SU-DHL-6 (cell line): ENCODE results near the gene TADA2B.

Experiments used
- H2AFZ ChIP-seq: fragments of 200-600 bp; sonication (generic); 2 replicates; pipeline ENCODE4 v1.6.1; 2014; ENCODE audit warnings: low read depth, mild to moderate bottlenecking, moderate library complexity, mixed read lengths, antibody characterized with exemption, low read length; ENCODE audit not compliant: severe bottlenecking
- H3F3A ChIP-seq: fragments of 200-600 bp; shearing (Covaris generic); 2 replicates; pipeline ENCODE4 v1.6.0; 2016; ENCODE audit warnings: antibody characterized with exemption, mild to moderate bottlenecking; ENCODE audit not compliant: insufficient read depth
- H3K27ac ChIP-seq: fragments of 200-600 bp; sonication (generic); 2 replicates; pipeline ENCODE4 v1.5.1; 2016; ENCODE audit warnings: low read depth, mild to moderate bottlenecking, low read length, moderate library complexity, mixed read lengths
- H3K27me3 ChIP-seq: fragments of 200-600 bp; sonication (generic), shearing (Covaris generic); 2 replicates; pipeline ENCODE4 v1.6.0; 2014; ENCODE audit warnings: mild to moderate bottlenecking, low read length
- H3K36me3 ChIP-seq: fragments of 200-600 bp; sonication (generic); 2 replicates; pipeline ENCODE4 v1.6.1; 2014; ENCODE audit warnings: mild to moderate bottlenecking, low read length, mixed read lengths
- H3K4me2 ChIP-seq: fragments of 300-600, 200-600 bp; shearing (Covaris generic), sonication (generic); 2 replicates; pipeline ENCODE4 v1.6.0; 2014; ENCODE audit warnings: low read length, low read depth, mild to moderate bottlenecking; ENCODE audit not compliant: poor library complexity, severe bottlenecking
- H3K4me3 ChIP-seq: fragments of 200-600 bp; sonication (generic); 2 replicates; pipeline ENCODE4 v1.5.1; 2014; ENCODE audit warnings: antibody characterized with exemption, low read length, mild to moderate bottlenecking, mixed read lengths; ENCODE audit not compliant: insufficient read depth, poor library complexity, severe bottlenecking
- H3K79me2 ChIP-seq: fragments of 200-600 bp; sonication (generic); 2 replicates; pipeline ENCODE4 v1.6.1; 2014; ENCODE audit warnings: mild to moderate bottlenecking, low read length, moderate library complexity; ENCODE audit not compliant: insufficient read depth
- H3K9ac ChIP-seq: fragments of 200-600 bp; sonication (generic); 2 replicates; pipeline ENCODE4 v1.7.0; 2014; ENCODE audit warnings: mild to moderate bottlenecking, low read length
- H3K9me2 ChIP-seq: fragments of 200-600 bp; sonication (generic); replicated peaks from 2 replicates; pipeline ENCODE4 v1.6.1; 2014; ENCODE audit warnings: low read length; ENCODE audit not compliant: insufficient read depth
- H3K9me3 ChIP-seq: fragments of 200-600 bp; sonication (generic); 2 replicates; pipeline ENCODE4 v1.6.1; 2014; ENCODE audit warnings: low read length, mixed read lengths; ENCODE audit not compliant: insufficient read depth
- H4K20me1 ChIP-seq: fragments of 200-600 bp; sonication (generic); 2 replicates; pipeline ENCODE4 v1.6.1; 2014; ENCODE audit warnings: low read depth, mild to moderate bottlenecking, antibody characterized with exemption, low read length, moderate library complexity, mixed read lengths
- EZH2phosphoT487 ChIP-seq: fragments of 200-600 bp; sonication (generic), shearing (Covaris generic); conservative IDR thresholded peaks from 2 replicates; pipeline ENCODE4 v1.6.1; 2018; ENCODE audit warnings: mild to moderate bottlenecking, antibody characterized with exemption, low read length, moderate library complexity, mixed read lengths
- TF ChIP-seq, protein P1 (sequence below): fragments of 200-600 bp; sonication (generic); IDR thresholded peaks from one replicate; pipeline ENCODE4 v1.5.1; 2017; ENCODE audit warnings: antibody characterized with exemption, mild to moderate bottlenecking, low read length, moderate library complexity; ENCODE audit not compliant: insufficient read depth, poor library complexity, severe bottlenecking

TADA2B gene

DNA sequence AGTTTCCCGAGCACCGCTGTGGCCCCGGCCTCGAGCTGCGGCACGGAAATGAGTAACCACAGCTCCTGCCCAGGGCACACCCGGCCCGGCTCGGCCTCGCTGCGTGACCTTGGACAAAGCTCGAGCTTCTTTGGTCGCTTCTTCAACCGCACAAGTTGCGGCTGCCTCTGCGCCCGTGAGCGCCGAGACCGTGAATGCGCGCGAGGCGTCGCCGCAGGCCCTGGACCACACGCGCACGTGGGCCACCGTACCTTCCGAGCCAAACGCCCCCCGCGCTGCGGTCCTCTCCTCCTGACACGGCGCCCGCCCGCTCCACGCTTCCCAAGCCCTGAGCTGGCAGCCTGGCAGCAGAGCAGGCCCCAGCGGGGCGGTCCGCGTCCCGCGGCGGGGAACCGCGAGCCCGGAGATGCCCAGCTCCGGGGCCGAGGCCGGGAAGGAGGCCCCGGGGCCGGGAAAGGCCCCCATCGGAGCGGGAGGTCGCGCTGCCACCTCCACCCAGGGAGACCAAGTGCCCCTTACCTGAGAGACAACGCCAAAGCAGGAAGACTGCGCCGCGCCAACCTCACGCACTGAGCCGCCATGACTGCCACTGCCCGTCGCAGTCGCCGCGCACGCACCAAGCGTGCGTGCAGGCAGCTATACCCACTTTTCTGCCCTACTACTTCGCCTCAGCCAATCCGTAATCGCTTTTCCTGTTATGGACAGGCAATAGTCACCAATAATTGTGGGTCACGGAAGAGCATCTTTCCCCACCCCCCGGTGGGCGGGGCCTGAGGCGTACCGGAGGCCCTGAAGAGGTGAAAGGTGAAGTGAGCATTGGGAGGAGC is 24.5 kb downstream of the TADA2B start, which contains the start of gene GRPEL1:
GRPEL1 (minus strand) TSS at position 613 of the 827 bp plus-strand sequence; CDS start at position 581, 32 bp downstream.
- H3K9me2 ChIP-seq: no peaks in the 10 kb centered on the region
- peak within 1 kb of the TSS; percentile 88 for H3K4me3 ChIP-seq
- H3K4me2 ChIP-seq: peak within 1 kb of the TSS; percentile 94
- H3K27me3 ChIP-seq: no peaks in the 10 kb centered on the region
- H3F3A ChIP-seq: no peaks in the 10 kb centered on the region
- H3K9me3 ChIP-seq: no peaks in the 10 kb centered on the region
- H3K36me3 ChIP-seq: peaks cover 7% of the 10 kb centered on the region; the same call in 1 of the 2 replicates
- peak within 1 kb of the TSS; percentile 77 for H2AFZ ChIP-seq
- no peak for TF ChIP-seq EZH2phosphoT487
- TF ChIP-seq, protein P1, sequence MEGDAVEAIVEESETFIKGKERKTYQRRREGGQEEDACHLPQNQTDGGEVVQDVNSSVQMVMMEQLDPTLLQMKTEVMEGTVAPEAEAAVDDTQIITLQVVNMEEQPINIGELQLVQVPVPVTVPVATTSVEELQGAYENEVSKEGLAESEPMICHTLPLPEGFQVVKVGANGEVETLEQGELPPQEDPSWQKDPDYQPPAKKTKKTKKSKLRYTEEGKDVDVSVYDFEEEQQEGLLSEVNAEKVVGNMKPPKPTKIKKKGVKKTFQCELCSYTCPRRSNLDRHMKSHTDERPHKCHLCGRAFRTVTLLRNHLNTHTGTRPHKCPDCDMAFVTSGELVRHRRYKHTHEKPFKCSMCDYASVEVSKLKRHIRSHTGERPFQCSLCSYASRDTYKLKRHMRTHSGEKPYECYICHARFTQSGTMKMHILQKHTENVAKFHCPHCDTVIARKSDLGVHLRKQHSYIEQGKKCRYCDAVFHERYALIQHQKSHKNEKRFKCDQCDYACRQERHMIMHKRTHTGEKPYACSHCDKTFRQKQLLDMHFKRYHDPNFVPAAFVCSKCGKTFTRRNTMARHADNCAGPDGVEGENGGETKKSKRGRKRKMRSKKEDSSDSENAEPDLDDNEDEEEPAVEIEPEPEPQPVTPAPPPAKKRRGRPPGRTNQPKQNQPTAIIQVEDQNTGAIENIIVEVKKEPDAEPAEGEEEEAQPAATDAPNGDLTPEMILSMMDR: no peak
- H3K27ac ChIP-seq: peak within 1 kb of the TSS; percentile 57
- H4K20me1 ChIP-seq: no peaks in the 10 kb centered on the region; the same call in 1 of the 2 replicates
- peak within 1 kb of the TSS; percentile 89 for H3K9ac ChIP-seq
- peaks cover 43% of the 10 kb centered on the region for H3K79me2 ChIP-seq

DNA sequence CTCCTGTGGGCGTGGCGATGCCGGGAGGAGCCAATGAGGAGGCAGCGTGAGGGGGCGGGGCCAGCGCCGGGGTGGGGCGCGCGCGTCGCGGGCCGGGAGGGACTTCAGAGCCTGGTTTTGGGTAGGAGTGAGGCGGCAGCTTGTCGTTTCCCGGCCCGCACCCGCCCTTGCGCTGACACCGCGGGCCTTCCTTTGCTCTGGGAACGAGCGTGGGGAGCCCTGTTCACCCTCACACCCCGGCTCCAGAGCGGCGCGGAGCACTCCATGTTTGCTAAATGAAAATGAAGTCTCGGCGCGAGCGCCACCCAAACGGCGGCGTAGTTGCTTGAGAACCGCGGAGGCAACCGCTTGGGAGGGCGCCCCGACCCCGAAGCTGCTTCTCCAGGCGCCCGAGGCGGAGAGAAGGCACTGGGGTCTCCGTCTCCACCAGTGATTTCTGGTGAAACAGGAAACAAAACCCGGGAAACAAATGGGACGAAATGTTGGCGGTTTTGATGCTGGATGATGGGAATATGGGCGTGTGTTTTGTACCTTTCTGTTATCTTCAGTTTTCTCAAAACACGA is 25.2 kb downstream of the TADA2B start:
- Histone ChIP-seq H3F3A (no peaks in the 10 kb centered on the region), H3K79me2 (peaks cover 43% of the 10 kb centered on the region), H3K9me3 (no peaks in the 10 kb centered on the region), H3K27me3 (no peaks in the 10 kb centered on the region), H3K9ac (peak overlapping the region; percentile 89), H3K27ac (peak overlapping the region; percentile 24; the same call in 1 of the 2 replicates), H3K9me2 (no peaks in the 10 kb centered on the region), H3K36me3 (peaks cover 4% of the 10 kb centered on the region; the same call in 1 of the 2 replicates), H3K4me2 (peak overlapping the region; percentile 63), H4K20me1 (no peaks in the 10 kb centered on the region; the same call in 1 of the 2 replicates), H2AFZ (peak overlapping the region; percentile 77), H3K4me3 (peak overlapping the region; percentile 62)
- TF ChIP-seq, protein P1: no peak
- no peak for TF ChIP-seq EZH2phosphoT487

DNA sequence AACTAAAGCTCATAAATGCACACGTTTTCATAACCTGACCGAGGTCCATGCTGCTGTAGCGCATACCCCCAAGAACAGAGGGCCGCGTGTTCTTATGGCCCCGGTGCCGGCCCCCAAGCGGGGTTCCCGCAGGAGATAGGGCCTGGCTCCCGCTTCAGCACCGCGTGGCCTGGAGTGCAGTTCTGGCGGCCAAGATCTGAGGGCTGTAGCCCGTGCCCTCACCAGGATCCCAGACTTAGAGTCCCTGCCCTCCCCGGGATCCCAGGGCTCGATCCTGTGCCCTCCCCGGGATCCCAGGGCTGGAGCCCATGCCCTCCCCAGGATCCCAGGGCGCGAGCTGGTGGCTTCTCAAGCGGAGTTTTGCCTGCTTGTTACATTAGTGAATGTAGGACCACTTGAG is 25.7 kb downstream of the TADA2B start:
- Histone ChIP-seq H3F3A (no peaks in the 10 kb centered on the region), H3K79me2 (peaks cover 39% of the 10 kb centered on the region), H3K4me3 (peak overlapping the region; percentile 62), H3K36me3 (0 out of 2 replicates have a peak, but pooled peaks cover 4% of the 10 kb centered on the region), H3K27ac (no peak overlapping the region), H3K4me2 (peak overlapping the region; percentile 63), H3K9me2 (no peaks in the 10 kb centered on the region), H2AFZ (peak overlapping the region; percentile 77), H3K9me3 (no peaks in the 10 kb centered on the region), H3K9ac (peak overlapping the region; percentile 89), H4K20me1 (no peaks in the 10 kb centered on the region; the same call in 1 of the 2 replicates), H3K27me3 (no peaks in the 10 kb centered on the region)
- no peak for TF ChIP-seq EZH2phosphoT487
- TF ChIP-seq, protein P1: no peak
